SKM-1 treated with dmso at 0.1 percent for 144 hours (cell line): ENCODE measurements around the gene PDE5A.
A peak's percentile ranks its signal among the peaks of the same experiment; 100 is the strongest.
"Not testable (repeated sequence)": the region's sequence is repeated elsewhere in the genome, so short reads cannot be mapped to it uniquely, and the experiment has no call there.

ENCODE experiments used
- DNase-seq: peaks from one replicate; lab custom pipeline; 2025; ENCODE audit not compliant: unreplicated experiment; lab: John Stamatoyannopoulos, UW

PDE5A gene

GRCh38 chr4:119646347-119647071 is 17.9 kb upstream of the PDE5A start:
- DNase-seq: no peak

- DNase-seq: no peak
Measured at GRCh38 chr4:119643306-119644042, 14.9 kb upstream of the PDE5A start.

- no peak for DNase-seq
Measured at GRCh38 chr4:119641765-119642164, 13.2 kb upstream of the PDE5A start.

GRCh38 chr4:119638359-119638758 is 9.8 kb upstream of the PDE5A start:
- no peak for DNase-seq

- not testable (repeated sequence) for DNase-seq
Measured at GRCh38 chr4:119636851-119637250, 8.2 kb upstream of the PDE5A start.

GRCh38 chr4:119632216-119632615 is 3.6 kb upstream of the PDE5A start:
- no peak for DNase-seq

- no peak for DNase-seq
Measured at GRCh38 chr4:119629142-119629471, 503 bp upstream of the PDE5A start.

GRCh38 chr4:119627267-119628255 is 1.0 kb downstream of the PDE5A start:
- DNase-seq: peak; percentile 23

GRCh38 chr4:119626943-119627266 is 1.7 kb downstream of the PDE5A start:
- DNase-seq: no peak

GRCh38 chr4:119626420-119626819 is 2.2 kb downstream of the PDE5A start:
- DNase-seq: no peak

GRCh38 chr4:119625761-119626160 is 2.8 kb downstream of the PDE5A start:
- DNase-seq: no peak

- DNase-seq: no peak
Measured at GRCh38 chr4:119624356-119624755, 4.2 kb downstream of the PDE5A start.

- DNase-seq: no peak
Measured at GRCh38 chr4:119623025-119623424, 5.6 kb downstream of the PDE5A start.

- peak; percentile 3 for DNase-seq
Measured at GRCh38 chr4:119615068-119615719, 13.4 kb downstream of the PDE5A start.

- no peak for DNase-seq
Measured at GRCh38 chr4:119604266-119604665, 24.3 kb downstream of the PDE5A start.

- DNase-seq: no peak
Measured at GRCh38 chr4:119602366-119602765, 26.2 kb downstream of the PDE5A start.

- no peak for DNase-seq
Measured at GRCh38 chr4:119598521-119598920, 30.1 kb downstream of the PDE5A start.

GRCh38 chr4:119597377-119597776 is 31.2 kb downstream of the PDE5A start:
- no peak for DNase-seq

- no peak for DNase-seq
Measured at GRCh38 chr4:119593698-119594097, 34.9 kb downstream of the PDE5A start.

- no peak for DNase-seq
Measured at GRCh38 chr4:119592830-119593229, 35.8 kb downstream of the PDE5A start.

GRCh38 chr4:119589165-119589564 is 39.4 kb downstream of the PDE5A start:
- no peak for DNase-seq
